Parietal lobe (tissue), 2 donors: Measurements from ENCODE around the gene EI24. TPM values are rescaled to one million over a fixed set of nuclear protein-coding genes. Genes with fewer than 3 reads are reported as not detected.

Experiments
- small RNA-seq: library from RNA; depleted of rRNA; stranded (forward); fragments of <200 nt; gene quantifications from one replicate; pipeline ENCODE3, GENCODE V24; 2014; ENCODE audit warnings: low replicate concordance
- total RNA-seq: library from RNA; depleted of rRNA; stranded (reverse); fragments of >200 nt; gene quantifications from one replicate; pipeline ENCODE4 v1.2.3, GENCODE V29; 2014

The EI24 gene
- 84.8 TPM for total RNA-seq

GRCh38 chr11:125568970-125569914 lies at the start of gene EI24:
EI24 (plus strand) TSS chr11:125569477; CDS start chr11:125572528, 3,051 bp downstream.

DNA sequence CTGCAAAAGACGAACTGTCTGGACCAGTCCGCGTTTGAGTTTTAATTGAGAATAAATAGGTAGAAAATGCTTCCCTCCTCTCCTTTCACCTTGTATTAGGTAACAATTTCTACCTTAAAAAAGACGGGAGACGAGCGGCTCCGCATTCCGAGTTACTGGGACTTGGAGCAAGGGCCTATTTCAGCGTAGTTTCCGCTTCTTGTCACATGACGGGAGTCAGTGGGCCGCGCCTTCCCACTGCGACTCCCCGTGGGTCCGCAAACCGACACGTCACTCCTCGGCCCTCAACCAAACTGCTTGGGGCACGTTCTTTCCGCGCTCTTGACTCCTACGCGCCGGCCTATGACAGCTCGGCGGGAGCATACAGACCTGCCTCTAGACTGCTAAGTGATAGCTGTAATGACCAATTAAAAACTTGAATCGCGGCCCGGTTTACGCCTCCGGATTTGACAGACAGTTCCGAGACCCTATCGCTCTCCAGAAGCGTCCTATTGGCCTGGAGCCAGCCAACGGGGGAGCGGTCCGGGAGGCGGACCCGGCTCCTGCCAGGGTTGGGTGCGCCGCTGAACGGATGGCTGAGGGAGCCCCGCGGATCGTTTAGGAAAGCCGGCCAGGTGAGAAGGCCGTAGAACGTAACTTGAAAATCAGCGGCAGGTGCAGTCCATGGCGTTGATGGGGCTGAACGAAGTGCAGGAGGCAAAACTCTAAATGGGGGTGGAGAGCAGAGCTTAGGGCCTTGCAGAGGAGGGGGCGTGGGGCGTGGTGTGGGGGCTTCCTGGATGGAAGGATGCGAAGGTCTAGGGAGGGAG lies 23.2 kb downstream of the EI24 start, which contains the start of gene STT3A:
STT3A (plus strand) TSS at position 548 of the 809 bp plus-strand sequence. CDS start 3,064 bp downstream, outside the sequence.

GRCh38 chr11:125624756-125625213 lies 55.5 kb downstream of the EI24 start, which contains the start of gene CHEK1:
CHEK1 (plus strand) TSS chr11:125625163; CDS start chr11:125626769, 1,606 bp downstream.

Small RNA genes within 50 kb of the gene (small RNA-seq; reads per million reads assigned to genes)
- gene RNU6-1156P = not detected

Other genes with a start within 250 kb of the EI24 start
- gene FEZ1, start 73.2 kb upstream of the EI24 start, total RNA-seq = 281 TPM
- gene STT3A, start 23.4 kb downstream of the EI24 start, total RNA-seq = 59.2 TPM
- gene CHEK1, start 55.7 kb downstream of the EI24 start, total RNA-seq = 17.2 TPM
- gene ACRV1, start 111.4 kb downstream of the EI24 start, total RNA-seq = 0.31 TPM
- gene PATE1, start 176.8 kb downstream of the EI24 start, total RNA-seq = not detected
- 1.9 TPM for gene PATE2, start 209.4 kb downstream of the EI24 start, total RNA-seq
- not detected for gene PATE3, start 218.7 kb downstream of the EI24 start, total RNA-seq